ENCODE results near the gene KRT25.

- TF ChIP-seq CTCF (IDR thresholded peaks at IDR 0.05): no peak
- TF ChIP-seq POLR2A (IDR thresholded peaks at IDR 0.05): no peak
Observed at GRCh38 chr17:40699853-40700252, 55.3 kb downstream of the KRT25 start.
